ENCODE results near the gene TLCD3A. TPM values are rescaled to one million over a fixed set of nuclear protein-coding genes. Genes with fewer than 3 reads are reported as not detected.
"Not testable (repeated sequence)": the region's sequence is repeated elsewhere in the genome, so short reads cannot be mapped to it uniquely, and the experiment has no call there.

Gene TLCD3A
- total RNA-seq, 1 experiment from 2014 or later, result 31.6 TPM

- Mint-ChIP-seq H3K27me3 (ENCODE audit: insufficient read depth, unreplicated experiment) (no peaks in the 10 kb centered on the region), H3K27ac (ENCODE audit: low read depth, unreplicated experiment) (no peak overlapping the region), H3K36me3 (ENCODE audit: insufficient read depth, unreplicated experiment) (peaks cover 44% of the 10 kb centered on the region), H3K4me3 (ENCODE audit: unreplicated experiment) (no peak overlapping the region), H3K9me3 (ENCODE audit: unreplicated experiment) (no peaks in the 10 kb centered on the region), H3K4me1 (ENCODE audit: insufficient read depth, unreplicated experiment) (peaks cover 14% of the 10 kb centered on the region)
- POLR2A ChIA-PET, result interaction anchor here (1.0 to 1.2 kb wide), 4 partner anchors 16 to 285 kb away, joined by 3 read pairs; no protein-coding TSS in a partner anchor
- no peak for TF ChIP-seq CTCF (IDR thresholded peaks at IDR 0.05; ENCODE audit: unreplicated experiment)
- intact Hi-C loops (cut with micrococcal nuclease), result loop anchor here (10.0 kb wide), 1 partner anchor 153 kb away; no protein-coding TSS in a partner anchor
- CTCF ChIA-PET, result interaction anchor here (0.6 to 5.1 kb wide), 4 partner anchors 95 to 286 kb away, joined by 3 to 113 read pairs (median 3); a partner anchor contains a TSS
- no TSS peak for BruUV-seq (replicated peaks)
- no peak for DNase-seq (ENCODE audit: unreplicated experiment)
These were observed 34.7 kb upstream of the TLCD3A start for GRCh38 chr17:697682-698081.

- H3K9me3 Mint-ChIP-seq (ENCODE audit: unreplicated experiment); H3K27ac Mint-ChIP-seq (ENCODE audit: low read depth, unreplicated experiment); BruUV-seq (replicated peaks); DNase-seq (ENCODE audit: unreplicated experiment); H3K27me3 Mint-ChIP-seq (ENCODE audit: insufficient read depth, unreplicated experiment); H3K4me3 Mint-ChIP-seq (ENCODE audit: unreplicated experiment): not testable (repeated sequence)
- intact Hi-C loops (cut with micrococcal nuclease), result loop anchor here (10.0 kb wide), 1 partner anchor 153 kb away; no protein-coding TSS in a partner anchor
- ChIA-PET CTCF (interaction anchor here (0.6 to 5.1 kb wide), 4 partner anchors 44 to 287 kb away, joined by 3 to 113 read pairs (median 3); a partner anchor contains a TSS), POLR2A (interaction anchor here (0.6 to 1.2 kb wide), 7 partner anchors 13 to 285 kb away, joined by 3 to 4 read pairs (median 3); no protein-coding TSS in a partner anchor)
- peaks cover 44% of the 10 kb centered on the region for H3K36me3 Mint-ChIP-seq (ENCODE audit: insufficient read depth, unreplicated experiment)
- H3K4me1 Mint-ChIP-seq (ENCODE audit: insufficient read depth, unreplicated experiment), result peaks cover 14% of the 10 kb centered on the region
These were observed 34.3 kb upstream of the TLCD3A start for GRCh38 chr17:698096-698495.

- Mint-ChIP-seq H3K27ac (ENCODE audit: low read depth, unreplicated experiment) (no peak overlapping the region), H3K9me3 (ENCODE audit: unreplicated experiment) (no peaks in the 10 kb centered on the region), H3K4me3 (ENCODE audit: unreplicated experiment) (no peak overlapping the region), H3K36me3 (ENCODE audit: insufficient read depth, unreplicated experiment) (peaks cover 41% of the 10 kb centered on the region), H3K27me3 (ENCODE audit: insufficient read depth, unreplicated experiment) (no peaks in the 10 kb centered on the region), H3K4me1 (ENCODE audit: insufficient read depth, unreplicated experiment) (peaks cover 9% of the 10 kb centered on the region)
- intact Hi-C loops (cut with micrococcal nuclease), result loop anchor here (10.0 kb wide), 1 partner anchor 155 kb away; no protein-coding TSS in a partner anchor
- no peak for TF ChIP-seq CTCF (IDR thresholded peaks at IDR 0.05; ENCODE audit: unreplicated experiment)
- ChIA-PET CTCF (interaction anchor here (0.6 to 5.1 kb wide), 23 partner anchors 8 to 555 kb away, joined by 3 to 113 read pairs (median 4); partner anchors contain the start of gene GEMIN4), POLR2A (interaction anchor here (0.7 to 3.3 kb wide), 5 partner anchors 14 to 287 kb away, joined by 3 to 18 read pairs (median 5); partner anchors contain the start of genes GLOD4, MRM3 and VPS53)
- DNase-seq (ENCODE audit: unreplicated experiment), result no peak
- BruUV-seq (replicated peaks), result no TSS peak
These were observed 33.1 kb upstream of the TLCD3A start for GRCh38 chr17:699345-699744.

GRCh38 chr17:700504-701094 is 31.8 kb upstream of the TLCD3A start:
- H3K27me3 Mint-ChIP-seq (ENCODE audit: insufficient read depth, unreplicated experiment), result no peaks in the 10 kb centered on the region
- peak; percentile 47 for TF ChIP-seq CTCF (IDR thresholded peaks at IDR 0.05; ENCODE audit: unreplicated experiment)
- no peaks in the 10 kb centered on the region for H3K4me1 Mint-ChIP-seq (ENCODE audit: insufficient read depth, unreplicated experiment)
- DNase-seq (ENCODE audit: unreplicated experiment), result peak; percentile 50
- intact Hi-C loops (cut with micrococcal nuclease), result loop anchor here (1.0 kb wide), 1 partner anchor 288 kb away; no protein-coding TSS in a partner anchor
- H3K4me3 Mint-ChIP-seq (ENCODE audit: unreplicated experiment), result no peak overlapping the region
- no peak overlapping the region for H3K27ac Mint-ChIP-seq (ENCODE audit: low read depth, unreplicated experiment)
- BruUV-seq (replicated peaks), result no TSS peak
- H3K9me3 Mint-ChIP-seq (ENCODE audit: unreplicated experiment), result no peaks in the 10 kb centered on the region
- H3K36me3 Mint-ChIP-seq (ENCODE audit: insufficient read depth, unreplicated experiment), result peaks cover 28% of the 10 kb centered on the region
- CTCF ChIA-PET, result interaction anchor here (0.6 to 5.1 kb wide), 37 partner anchors 9 to 556 kb away, joined by 3 to 113 read pairs (median 4); partner anchors contain the start of genes GEMIN4, TIMM22 and VPS53
- POLR2A ChIA-PET, result interaction anchor here (0.7 to 3.3 kb wide), 5 partner anchors 13 to 296 kb away, joined by 5 to 18 read pairs (median 5); partner anchors contain the start of genes TIMM22 and VPS53

Measured in MCF 10A (cell line).